Transverse colon (tissue), 4 donors: Measurements from ENCODE around the gene HMGN5. TPM values are rescaled to one million over a fixed set of nuclear protein-coding genes. Genes with fewer than 3 reads are reported as not detected.

Experiments used
- DNase-seq: peaks from one replicate; pipeline ENCODE4 v3.0.0-alpha.2; 2019
- H3K27ac ChIP-seq, 4 donors: fragments of 200-600 bp; sonication (generic); 2 replicates each; pipeline ENCODE4 v1.5.1; 2016 to 2018; ENCODE audit warnings: inconsistent platforms in 4 of 4
- H3K27me3 ChIP-seq: fragments of 200-600 bp; sonication (generic); 2 replicates; pipeline ENCODE4 v1.5.1; 2017; ENCODE audit warnings: inconsistent platforms
- H3K36me3 ChIP-seq, 4 donors: fragments of 200-600 bp; sonication (generic); 2 replicates each; pipeline ENCODE4 v1.5.1; 2017 to 2019; ENCODE audit warnings: inconsistent platforms in 4 of 4
- H3K4me1 ChIP-seq, 4 donors: fragments of 200-600 bp; sonication (generic); 2 replicates each; pipeline ENCODE4 v1.5.1; 2017 to 2020; ENCODE audit warnings: inconsistent platforms in 4 of 4
- H3K4me3 ChIP-seq, 4 donors: fragments of 200-600 bp; sonication (generic); 1 replicate in 1 of 4; 2 replicates in 3 of 4; pipeline versions ENCODE4 v1.5.1 to v1.6.1; 2017 to 2019; ENCODE audit warnings: inconsistent platforms in 4 of 4
- H3K9me3 ChIP-seq, 2 donors: fragments of 200-600 bp; sonication (generic); 2 replicates each; pipeline ENCODE4 v1.5.1; 2017 to 2019; ENCODE audit warnings: inconsistent platforms in 2 of 2
- CTCF ChIP-seq, 5 experiments: fragments of 200-600 bp in 3 of 5; fragments of 450-650 bp in 2 of 5; sonication (generic) in 3 of 5; IDR thresholded peaks; 1 replicate in 2 of 5; 2 replicates in 3 of 5; pipeline ENCODE4 v1.5.1; 2016 to 2017; ENCODE audit warnings: antibody characterized with exemption in 5 of 5, inconsistent platforms in 3 of 5, mild to moderate bottlenecking in 2 of 5, moderate library complexity in 1 of 5
- EP300 ChIP-seq: sonication (generic); formaldehyde crosslinking; IDR thresholded peaks from one replicate; pipeline ENCODE4 v1.6.1; 2017; ENCODE audit warnings: antibody characterized with exemption, low read depth
- POLR2A ChIP-seq: fragments of 450-650 bp; IDR thresholded peaks from one replicate; pipeline ENCODE4 v1.6.1; 2016; ENCODE audit warnings: antibody characterized with exemption, mild to moderate bottlenecking, moderate library complexity
- POLR2AphosphoS5 ChIP-seq, 3 donors: sonication (generic); formaldehyde crosslinking; IDR thresholded peaks; one replicate each; pipeline ENCODE4 v1.6.1; 2016; ENCODE audit warnings: antibody characterized with exemption in 3 of 3
- WGBS, 2 donors: methylation state at CpG; one replicate each; pipeline ENCODE4 v1.1.5; 2018; ENCODE audit warnings: low coverage in 1 of 2; 5-methylcytosine and 5-hydroxymethylcytosine counted together
- in situ Hi-C, 4 donors: fragments of 200-750 bp; cut with MboI; loops; one replicate each; pipeline versions ENCODE4 v1.15.0 to v1.15.1; 2017; ENCODE audit warnings: low sequenced_read_pairs in 3 of 4, low pct_ligation_motif_present in 1 of 4, low pct_unique_long_range_greater_than_20kb in 1 of 4
- intact Hi-C: fragments of 100-400 bp; cut with DNase I; formaldehyde crosslinking; loops from one replicate; pipeline ENCODE4 v1.15.1; 2023; ENCODE audit warnings: low total_unique reads
- total RNA-seq, 4 donors: library from RNA; depleted of rRNA; stranded (reverse); fragments of >200 nt; gene quantifications; one replicate each; pipeline ENCODE4 v1.1.0, GENCODE V29; 2016

The HMGN5 gene
- total RNA-seq: 1 to 10 TPM in 3 of 4 donors, not detected in 1; 3.0 to 6.1 (median 5.7) TPM

- 0 to 33% methylated on average over 2 to 23 of the region's 23 CpGs for WGBS, 2 donors
- H3K36me3 ChIP-seq: no peaks in the 10 kb centered on the region
Measured at GRCh38 chrX:81201671-81202455, at the start of gene HMGN5, which contains the start of gene SH3BGRL. TSS of gene HMGN5 (minus strand) at chrX:81201913. CDS start at chrX:81121549, 80,364 bp downstream. TSS of gene SH3BGRL (plus strand) at chrX:81202102. CDS start at chrX:81202201, 99 bp downstream.

GRCh38 chrX:81241753-81242152 is 40.0 kb upstream of the HMGN5 start:
- intact Hi-C loops (no loop called here), in situ Hi-C loops (no loop called here)
- no peaks in the 10 kb centered on the region for H3K36me3 ChIP-seq
- no peaks in the 10 kb centered on the region for H3K4me1 ChIP-seq
- H3K4me3 ChIP-seq: no peak overlapping the region
- WGBS, 2 donors: 90% methylated on average over 7 of the region's 7 CpGs; no CpG with 5 or more reads in 1 of the 2 donors
- H3K9me3 ChIP-seq: no peaks in the 10 kb centered on the region
- no peak for DNase-seq
- no peak overlapping the region for H3K27ac ChIP-seq
- TF ChIP-seq CTCF (IDR thresholded peaks at IDR 0.05) (no peak), POLR2A (no peak), EP300 (no peak)
- no peaks in the 10 kb centered on the region for H3K27me3 ChIP-seq

More at GRCh38 chrX:81201671-81202455, at the start of gene HMGN5, which contains the start of gene SH3BGRL:
- peak; percentile 20 for TF ChIP-seq POLR2A
- TF ChIP-seq POLR2AphosphoS5 (IDR thresholded peaks at IDR 0.05): peak in 2 of 3 donors; percentile 16 to 28
- no peak for TF ChIP-seq EP300
- peak in 2 of 5 experiments; percentile 40 to 44 for TF ChIP-seq CTCF (IDR thresholded peaks at IDR 0.05)
- H3K27me3 ChIP-seq: no peaks in the 10 kb centered on the region
- intact Hi-C loops: no loop called here
- in situ Hi-C loops: no loop called here
- DNase-seq: peak; percentile 83
- H3K27ac ChIP-seq: peak within 1 kb of the TSS; percentile 68 to 91 (median 88)
- no peaks in the 10 kb centered on the region for H3K4me1 ChIP-seq
- no peaks in the 10 kb centered on the region for H3K9me3 ChIP-seq
- H3K4me3 ChIP-seq: peak within 1 kb of the TSS; percentile 38 to 64 (median 48)

- 68% methylated on average over 4 of the region's 4 CpGs; no CpG with 5 or more reads in 1 of the 2 donors for WGBS, 2 donors
- no peak for TF ChIP-seq POLR2AphosphoS5 (IDR thresholded peaks at IDR 0.05)
- no peak for TF ChIP-seq POLR2A
Measured at GRCh38 chrX:81240701-81241331, 39.1 kb upstream of the HMGN5 start.

GRCh38 chrX:81238166-81238565 is 36.5 kb upstream of the HMGN5 start:
- in situ Hi-C loops: no loop called here

More at GRCh38 chrX:81240701-81241331, 39.1 kb upstream of the HMGN5 start:
- Histone ChIP-seq H3K4me3 (no peak overlapping the region), H3K9me3 (no peaks in the 10 kb centered on the region), H3K27ac (no peak overlapping the region), H3K36me3 (no peaks in the 10 kb centered on the region), H3K4me1 (no peaks in the 10 kb centered on the region), H3K27me3 (no peaks in the 10 kb centered on the region)
- no peak for DNase-seq
- in situ Hi-C loops (no loop called here), intact Hi-C loops (no loop called here)

More at GRCh38 chrX:81238166-81238565, 36.5 kb upstream of the HMGN5 start:
- H3K27ac ChIP-seq: no peak overlapping the region
- no peaks in the 10 kb centered on the region for H3K27me3 ChIP-seq
- H3K36me3 ChIP-seq: no peaks in the 10 kb centered on the region
- 79% methylated on average over 4 of the region's 4 CpGs; no CpG with 5 or more reads in 1 of the 2 donors for WGBS, 2 donors
- intact Hi-C loops: no loop called here
- TF ChIP-seq POLR2A (no peak), CTCF (IDR thresholded peaks at IDR 0.05) (no peak), POLR2AphosphoS5 (IDR thresholded peaks at IDR 0.05) (no peak), EP300 (no peak)
- no peaks in the 10 kb centered on the region for H3K9me3 ChIP-seq
- no peaks in the 10 kb centered on the region for H3K4me1 ChIP-seq
- no peak overlapping the region for H3K4me3 ChIP-seq
- no peak for DNase-seq
